IMR-90 (cell line): ENCODE measurements around the gene FUT1.

Source experiments
- CTCF ChIP-seq: conservative IDR thresholded peaks from 2 replicates; pipeline ENCODE4 v1.5.1; 2012; ENCODE audit warnings: mild to moderate bottlenecking, low read depth, low read length, improper control_type of control experiment
- POLR2A ChIP-seq: IDR thresholded peaks from 2 replicates; pipeline ENCODE4 v1.6.1; 2012; ENCODE audit warnings: mild to moderate bottlenecking, low read depth, low read length
- RAD21 ChIP-seq: IDR thresholded peaks from 2 replicates; pipeline ENCODE4 v1.6.1; 2012; ENCODE audit warnings: low read length, improper control_type of control experiment

- no peak for TF ChIP-seq POLR2A
- no peak for TF ChIP-seq RAD21
- TF ChIP-seq CTCF: no peak
Observed at GRCh38 chr19:48749571-48750198, 2.8 kb downstream of the FUT1 start.
